Suppressor macrophage treated with lipopolysaccharide for 1 hour (primary cell): ENCODE measurements around the gene SNX13.
A peak's percentile ranks its signal among the peaks of the same experiment; 100 is the strongest.

Source experiments
- DNase-seq, 3 donors: peaks; one replicate each; pipeline ENCODE4 v3.0.0-alpha.2; 2020 to 2022

The SNX13 gene

DNA sequence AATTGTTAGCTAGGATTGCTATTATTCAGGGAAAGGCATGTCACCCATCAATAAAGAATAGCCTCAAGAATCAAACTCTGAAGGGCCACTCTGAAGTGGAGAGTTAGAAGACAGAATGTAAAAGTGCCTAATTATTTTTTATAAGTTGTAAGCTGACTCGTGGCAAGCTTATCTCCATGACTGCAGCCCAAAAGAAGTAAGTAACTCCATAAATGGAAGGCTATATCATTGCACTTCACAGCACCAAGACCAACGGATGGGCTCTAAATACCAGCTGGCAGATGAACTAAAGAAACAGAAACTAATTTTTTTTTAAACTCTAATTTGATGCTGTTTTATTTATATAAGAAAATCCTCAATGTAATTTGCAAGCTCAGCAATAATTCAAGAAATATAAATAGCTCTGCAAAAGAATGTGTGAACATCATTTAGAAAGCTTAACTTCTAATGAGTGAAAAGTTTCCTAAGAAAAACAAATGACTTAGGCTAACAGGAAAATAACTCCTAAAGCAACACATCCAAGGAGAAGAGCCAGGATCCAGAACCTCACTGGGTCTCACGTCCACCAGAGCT, 165.5 kb downstream of the SNX13 start:
- DNase-seq, result no peak

DNA sequence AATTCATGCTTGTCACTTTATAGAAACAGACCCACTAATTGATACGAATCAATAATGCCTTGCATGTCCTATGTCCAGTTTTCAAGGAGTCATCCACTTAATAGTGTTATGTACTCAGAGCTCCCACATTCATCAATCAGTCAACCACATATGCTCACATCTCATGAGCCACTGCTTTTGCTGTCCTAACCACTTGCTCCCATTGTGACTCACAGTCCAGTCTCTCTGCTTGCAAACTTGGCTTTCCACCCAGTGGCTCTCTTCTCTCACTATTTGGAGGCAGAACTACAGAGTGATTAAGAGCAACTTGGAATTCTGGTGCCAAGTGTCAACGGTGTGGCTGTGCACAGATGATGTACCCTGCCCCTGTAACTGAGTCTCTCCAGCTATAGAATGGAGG, 166.0 kb downstream of the SNX13 start:
- DNase-seq, result peak; percentile 57 to 77 (median 66)

DNA sequence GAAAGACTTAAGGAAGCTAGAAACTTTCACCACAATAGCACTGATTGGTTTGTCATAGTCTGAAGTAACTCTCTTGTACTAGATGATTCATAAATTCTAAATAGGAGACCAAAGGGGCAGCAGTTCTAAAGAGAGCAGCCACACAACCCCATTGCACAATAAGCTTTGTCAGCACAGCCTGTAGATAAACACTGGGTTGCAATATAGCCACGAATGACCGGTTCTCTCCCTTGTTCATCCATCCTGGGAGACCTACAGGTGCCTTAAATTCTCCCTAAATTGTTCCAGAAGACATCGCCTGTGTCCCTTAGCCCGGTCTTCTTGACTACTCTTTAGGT, 167.0 kb downstream of the SNX13 start:
- DNase-seq, result peak; percentile 81 to 91 (median 91)

DNA sequence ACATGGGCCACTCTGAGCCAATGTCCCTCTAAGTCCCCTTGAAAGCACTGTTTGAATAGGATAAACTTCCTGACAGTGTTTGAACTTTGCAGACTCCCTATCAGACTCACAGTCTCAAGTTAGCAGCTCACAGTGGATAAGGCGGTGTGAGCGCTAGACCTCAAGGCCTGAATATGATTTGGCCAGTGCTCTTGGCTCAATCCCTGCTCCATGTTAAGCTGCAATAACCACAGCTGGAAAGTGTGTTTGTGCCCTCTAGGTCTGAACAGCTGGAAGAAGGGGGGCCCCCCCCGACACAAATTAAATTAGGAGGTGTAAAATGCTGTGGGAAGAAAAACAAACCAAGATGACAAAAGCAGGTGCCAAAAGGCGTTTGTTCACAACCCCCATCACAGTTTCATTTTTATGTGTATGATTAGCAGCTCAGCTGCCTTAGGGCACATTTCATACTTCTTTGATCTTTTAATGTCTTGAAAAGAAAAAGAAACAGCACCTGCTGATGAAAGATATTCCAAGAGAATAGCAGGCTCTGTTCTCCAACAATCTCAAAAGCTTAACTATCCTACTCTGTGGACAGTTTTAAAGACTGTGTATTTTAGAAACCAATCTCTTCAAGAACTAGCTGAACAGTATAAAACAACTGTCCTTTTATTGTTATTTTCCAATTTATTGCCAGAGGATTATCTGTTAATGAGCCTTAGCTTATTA, 167.6 kb downstream of the SNX13 start:
- no peak for DNase-seq

DNA sequence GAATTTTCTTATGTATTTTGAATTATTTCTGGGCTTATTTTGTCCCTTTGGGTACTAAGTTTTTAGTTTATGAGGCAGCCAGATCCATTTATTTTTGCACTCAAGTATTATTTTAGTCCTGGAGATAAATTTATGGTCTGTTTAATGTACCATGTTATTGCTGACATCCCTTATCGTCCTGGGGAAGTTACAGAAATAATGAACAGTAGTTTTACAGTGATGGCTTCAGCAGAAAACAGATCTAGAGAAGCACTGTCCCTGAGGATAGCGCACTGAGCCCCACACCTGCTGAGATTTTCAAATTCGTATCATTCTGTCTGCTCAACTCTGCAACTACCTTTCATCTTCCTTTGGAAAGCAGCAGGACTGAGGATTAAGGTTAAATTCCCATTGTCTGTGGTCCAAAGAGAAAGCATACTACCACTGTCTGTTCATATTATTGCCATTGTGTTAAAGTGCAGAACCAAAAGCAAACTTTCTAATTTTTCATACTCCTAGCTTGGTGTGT, 168.3 kb downstream of the SNX13 start:
- no peak for DNase-seq

DNA sequence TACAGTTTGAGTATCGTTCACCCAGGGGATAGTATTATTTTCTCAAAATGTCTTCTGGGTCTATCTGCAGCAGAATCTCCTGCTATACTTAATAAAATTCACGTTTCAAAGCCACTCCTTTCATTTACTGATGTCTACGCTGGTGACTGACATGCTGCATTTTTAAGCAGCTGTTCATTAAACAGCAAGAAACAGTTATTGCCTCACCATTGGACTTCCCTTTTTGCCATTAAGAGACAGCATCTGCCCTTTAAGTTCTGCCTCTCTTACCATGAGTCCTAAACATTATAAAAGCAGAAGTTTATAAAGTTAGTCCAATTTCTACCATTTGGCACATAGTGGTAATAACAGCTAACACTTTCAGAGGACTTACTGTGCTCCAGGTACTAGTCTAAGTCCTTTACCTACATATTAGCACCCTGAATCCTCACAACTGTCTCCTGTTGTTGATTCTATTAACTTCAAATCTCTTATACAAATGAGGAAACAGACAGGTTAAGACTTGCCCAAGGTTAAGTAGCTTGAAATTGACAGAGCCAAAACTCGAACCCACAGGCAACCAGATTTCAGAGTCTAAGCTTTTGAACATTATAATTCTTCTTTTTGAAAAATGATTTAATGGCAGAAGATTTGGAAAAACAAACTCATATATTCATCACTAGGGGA, 169.5 kb downstream of the SNX13 start:
- DNase-seq, result peak; percentile 74 to 90 (median 89)

DNA sequence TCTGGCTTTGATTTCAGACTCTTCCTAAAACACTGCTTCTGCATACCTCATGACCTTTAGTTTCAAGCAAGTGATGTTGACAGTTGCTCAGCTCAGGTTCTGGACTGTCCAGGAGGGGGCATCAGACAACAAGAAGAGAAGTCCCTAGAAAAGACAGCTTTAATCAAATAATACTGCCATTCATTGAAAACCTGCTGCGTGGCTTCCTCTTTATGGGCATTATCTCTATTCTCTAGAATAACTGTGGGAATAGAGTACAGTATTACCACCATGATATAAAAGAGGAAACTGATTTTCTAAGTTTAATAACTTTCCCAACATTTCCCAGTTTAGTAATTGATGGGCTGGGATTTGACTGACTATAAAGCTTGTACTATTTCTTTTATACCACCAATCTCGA, 170.4 kb downstream of the SNX13 start:
- peak; percentile 77 to 82 (median 79) for DNase-seq

DNA sequence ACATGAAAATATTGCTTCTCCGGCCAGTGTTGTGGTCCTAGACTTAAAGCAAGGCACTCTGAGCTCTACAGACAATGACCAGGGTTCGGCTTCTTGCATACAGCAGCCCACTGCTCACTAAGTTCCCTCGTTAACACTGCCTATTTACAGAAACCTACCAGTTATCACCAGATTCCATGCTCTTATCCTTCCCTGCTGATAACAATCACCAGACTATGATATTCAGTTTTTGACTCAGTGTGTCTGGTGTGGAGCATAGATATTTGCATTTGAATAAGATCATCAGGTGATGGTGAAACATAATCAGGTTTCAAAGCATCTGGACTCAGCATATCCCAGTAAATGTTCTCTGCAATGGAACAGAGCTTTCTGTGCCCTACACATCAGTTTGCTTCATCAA, 182.3 kb downstream of the SNX13 start:
- DNase-seq, result no peak

DNA sequence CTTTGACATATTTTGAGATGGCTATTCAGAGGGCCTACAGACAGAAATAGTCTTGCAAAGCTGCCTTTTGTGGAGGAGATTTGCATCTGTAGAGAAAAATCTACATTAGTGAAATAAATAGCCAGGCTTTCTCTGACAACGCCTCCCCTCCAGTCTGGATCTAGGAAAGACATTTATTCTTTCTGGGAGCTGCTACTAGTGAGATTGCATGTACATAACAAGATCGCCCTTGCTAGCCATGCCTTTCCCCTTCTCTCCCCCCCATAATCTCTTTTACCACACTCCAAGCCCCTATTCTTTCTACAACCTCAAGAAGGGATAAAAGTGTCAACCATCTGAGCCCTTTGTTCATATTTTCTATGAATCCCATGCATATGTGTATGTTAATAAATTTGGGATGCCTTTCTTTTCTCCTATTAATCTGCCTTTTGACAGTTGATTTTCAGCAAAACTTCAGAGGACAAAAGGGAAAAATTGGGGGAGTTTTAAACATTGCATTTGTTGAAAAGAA, 194.2 kb downstream of the SNX13 start:
- no peak for DNase-seq

DNA sequence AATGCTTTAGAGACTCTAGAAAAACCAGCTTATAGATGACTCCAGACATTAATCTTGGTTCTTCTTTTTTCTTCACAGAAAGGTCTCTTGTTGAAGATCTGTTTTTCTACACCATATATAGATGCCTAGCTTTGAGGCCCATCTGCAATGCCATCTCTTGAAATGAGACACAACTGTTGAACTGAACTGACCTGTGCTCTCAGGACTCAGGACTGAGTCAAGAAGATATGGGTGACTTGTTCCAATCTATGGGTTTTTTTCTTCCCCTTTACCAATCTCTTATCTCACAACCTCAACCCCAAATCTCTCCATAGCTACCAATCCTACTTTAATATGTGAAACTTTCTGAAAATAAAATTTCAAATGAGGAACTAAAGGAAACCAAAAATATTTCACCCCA, 194.7 kb downstream of the SNX13 start:
- DNase-seq, result no peak

DNA sequence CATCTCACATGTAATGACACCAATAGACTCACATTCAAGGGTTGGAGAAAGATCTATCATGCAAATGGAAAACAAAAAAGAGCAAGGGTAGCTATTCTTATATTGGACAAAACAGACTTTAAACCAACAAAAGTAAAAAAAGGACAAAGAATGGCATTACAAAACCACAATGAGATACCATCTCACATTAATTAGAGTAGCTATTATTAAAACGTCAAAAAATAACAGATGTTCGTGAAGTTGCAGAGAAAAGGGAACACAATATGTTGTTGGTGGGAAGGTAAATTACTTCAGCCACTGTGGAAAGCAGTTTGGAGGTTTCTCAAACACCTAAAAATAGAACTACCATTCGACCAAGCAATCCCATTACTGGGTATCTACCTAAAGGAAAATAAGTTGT, 197.0 kb downstream of the SNX13 start:
- no peak for DNase-seq

DNA sequence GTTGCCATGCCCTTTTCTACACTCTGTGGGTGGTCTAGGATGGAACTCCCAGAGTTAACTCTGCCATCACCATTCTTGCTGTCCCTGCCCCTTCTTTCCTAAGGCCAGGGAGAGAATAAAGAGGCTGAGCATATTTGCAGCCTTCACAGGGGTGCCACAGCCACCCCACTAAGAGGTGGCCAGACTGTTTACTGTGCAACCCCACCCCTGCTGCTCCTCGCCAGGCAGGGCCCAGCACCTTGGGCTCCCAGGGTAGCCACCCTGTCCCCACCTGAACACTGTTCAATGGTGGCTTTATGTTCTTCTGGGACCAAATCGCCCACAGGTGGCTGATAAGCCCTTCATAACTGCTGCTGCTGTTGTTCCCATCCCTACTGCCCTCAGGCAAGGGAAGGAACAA, 198.9 kb downstream of the SNX13 start:
- DNase-seq, result no peak
